GM19468 (cell line): Measurements from ENCODE around the gene TCHP.

Experiments used
- ATAC-seq: cut with Tn5 transposase; IDR thresholded peaks from one replicate; pipeline ENCODE4 v1.9.1; 2021; ENCODE audit warnings: mild to moderate bottlenecking, moderate library complexity, moderate number of reproducible peaks; ENCODE audit not compliant: unreplicated experiment; ENCODE audit errors: extremely low read depth

TCHP gene

DNA sequence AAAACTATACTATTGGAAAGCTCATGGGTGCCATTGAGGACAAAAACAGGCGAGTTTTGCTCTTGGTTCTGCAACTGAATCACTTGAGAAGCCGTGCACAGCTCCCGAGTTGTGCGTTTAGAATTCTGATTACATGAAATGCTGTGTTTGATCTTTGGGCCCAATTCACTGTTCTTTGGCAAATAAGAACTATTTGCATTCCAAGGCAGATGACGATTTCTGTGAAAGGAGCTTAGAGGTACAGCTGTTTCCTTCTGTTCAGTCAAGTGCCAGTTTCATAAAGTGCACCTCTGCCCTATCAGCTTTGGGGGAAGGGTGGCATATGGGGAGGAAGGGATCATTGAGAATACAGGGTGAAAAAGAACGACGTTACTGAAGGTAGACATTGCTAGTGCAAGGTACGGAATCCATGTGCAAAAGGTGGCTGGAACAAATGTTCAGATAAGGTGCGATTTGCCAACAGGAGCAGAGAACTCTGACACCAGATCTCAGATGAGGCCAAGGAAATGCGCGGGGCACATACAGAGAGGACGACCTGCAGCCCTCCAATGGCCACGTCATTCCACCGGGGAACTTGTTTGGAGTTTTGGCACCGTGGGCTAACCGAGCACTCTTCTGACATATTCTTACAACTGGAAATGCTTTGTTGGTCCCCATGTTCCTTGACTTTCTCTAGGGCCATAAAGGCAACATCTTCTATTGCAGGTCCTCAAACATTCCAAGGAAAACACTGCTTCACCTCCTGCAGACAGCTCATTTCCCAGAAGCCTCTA lies 30.1 kb downstream of the TCHP start:
- no peak for ATAC-seq

DNA sequence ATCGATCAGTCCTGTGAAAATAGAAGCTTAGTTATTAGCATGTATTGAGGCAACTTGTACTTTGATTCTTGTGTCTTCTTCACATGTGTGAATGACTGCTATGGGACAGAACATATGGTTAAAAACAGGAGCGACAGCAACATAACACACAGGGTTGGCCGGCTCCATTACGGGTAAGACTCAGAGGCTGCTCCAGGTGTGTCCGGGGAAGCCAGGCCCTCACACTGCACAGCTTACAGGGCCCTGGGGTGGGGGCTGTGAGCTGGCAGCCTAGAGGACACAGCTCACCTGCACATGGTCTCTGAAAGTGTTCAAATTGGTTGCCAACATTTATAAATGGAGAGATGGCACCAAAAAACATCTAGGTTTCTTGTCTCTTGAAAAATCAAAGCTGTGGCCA lies 31.1 kb downstream of the TCHP start:
- ATAC-seq: no peak

DNA sequence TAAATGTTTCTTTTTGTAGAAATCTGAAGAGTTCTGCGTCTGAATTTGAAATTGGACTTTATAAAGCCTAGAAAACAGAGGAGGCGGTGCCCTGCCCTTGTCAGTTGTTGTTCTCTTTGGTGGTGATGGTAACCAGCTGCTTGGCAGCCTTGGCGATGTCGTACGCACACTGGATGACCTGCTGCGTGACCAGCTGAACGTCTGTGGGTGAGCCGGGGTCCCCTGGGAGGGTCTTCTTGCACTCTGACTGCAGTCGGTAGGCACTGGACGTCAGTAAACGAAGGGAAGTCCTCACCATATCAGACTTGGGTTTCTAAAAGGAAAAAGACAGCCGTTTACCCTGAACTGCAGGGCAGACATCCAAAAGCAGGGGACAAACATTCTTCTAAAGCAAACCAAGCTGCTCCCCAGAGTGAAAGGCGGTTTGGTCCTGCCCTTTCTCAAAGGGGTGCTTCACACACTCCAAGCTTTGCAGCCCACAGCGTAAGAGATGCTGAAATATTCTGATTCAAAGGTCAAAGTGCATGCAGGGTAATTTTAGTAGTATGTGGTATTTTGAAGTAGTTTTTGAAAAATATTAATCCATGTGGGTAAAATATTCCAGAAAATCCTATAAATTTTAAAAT lies 32.9 kb downstream of the TCHP start:
- no peak for ATAC-seq

DNA sequence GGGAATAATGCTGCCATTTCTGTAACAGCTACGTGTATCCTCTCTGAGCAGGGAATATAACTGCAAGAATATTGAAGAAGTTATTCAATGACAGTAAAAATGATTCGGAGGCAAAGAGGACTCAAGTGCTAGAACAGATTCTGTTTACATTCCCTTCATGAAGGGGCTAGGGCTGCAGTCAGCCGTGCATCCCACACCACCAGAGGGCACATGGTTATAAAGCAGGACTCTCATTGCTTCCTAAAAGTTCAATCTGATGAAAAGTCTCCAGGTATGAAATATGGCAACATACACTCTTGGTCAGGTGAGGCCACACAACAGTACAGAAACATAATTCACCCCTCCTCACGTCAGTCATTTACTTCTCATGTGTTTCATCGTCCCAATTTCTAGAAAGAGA lies 34.0 kb downstream of the TCHP start:
- ATAC-seq: no peak

DNA sequence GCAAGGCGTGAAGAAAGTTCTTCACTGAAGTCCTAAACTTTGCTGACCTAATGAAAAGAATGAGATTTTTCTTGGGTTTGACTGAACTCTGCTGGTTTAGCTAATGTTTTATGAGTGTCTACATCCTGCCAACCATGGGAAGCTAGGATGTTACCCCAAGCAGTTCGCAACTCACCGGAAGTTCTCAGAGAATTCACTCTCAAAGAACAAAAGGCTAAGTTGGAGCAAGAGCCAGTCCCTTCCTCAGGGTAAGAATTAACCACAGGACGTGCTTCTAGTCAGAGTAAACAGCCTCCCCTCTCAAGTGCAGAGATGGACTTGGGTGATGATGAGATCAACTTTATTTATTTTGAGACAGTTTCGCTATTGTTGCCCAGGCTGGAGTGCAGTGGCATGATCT lies 37.3 kb downstream of the TCHP start:
- ATAC-seq: no peak

DNA sequence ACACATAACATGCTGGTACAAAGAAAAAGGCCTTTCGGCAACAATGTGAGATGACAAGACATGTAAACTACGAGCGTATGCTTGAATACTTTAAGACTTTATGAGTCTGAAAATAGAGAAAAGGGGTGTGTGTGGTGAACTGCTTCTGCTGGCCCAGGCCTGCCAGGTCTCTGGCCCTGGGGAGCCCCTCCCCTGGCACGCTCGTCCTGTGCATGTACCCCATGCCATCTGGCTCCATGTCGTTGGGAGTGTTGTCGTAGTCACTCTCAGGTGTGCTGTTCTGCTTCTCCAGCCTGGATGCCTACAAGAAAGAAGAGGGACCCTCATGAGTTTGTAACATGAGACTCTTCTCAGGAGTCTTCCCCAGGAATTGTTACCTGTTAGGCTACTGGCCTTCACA lies 38.9 kb downstream of the TCHP start:
- no peak for ATAC-seq

DNA sequence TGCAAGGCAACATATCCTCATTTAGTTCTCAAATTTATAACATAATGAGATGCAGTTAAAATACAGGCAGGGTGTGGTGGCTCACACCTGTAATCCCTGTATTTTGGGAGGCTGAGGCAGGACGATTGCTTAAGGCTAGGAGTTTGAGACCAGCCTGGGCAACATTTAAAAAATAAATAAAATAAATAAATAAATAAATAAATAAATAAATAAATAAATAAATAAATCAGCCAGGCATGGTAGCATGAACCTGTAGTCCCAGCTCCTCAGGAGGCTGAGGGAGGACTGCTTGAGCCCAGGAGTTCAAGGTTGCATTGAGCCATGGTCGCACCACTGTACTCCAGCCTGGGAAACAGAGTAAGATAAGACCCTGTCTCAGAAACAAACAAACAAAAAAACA lies 39.4 kb downstream of the TCHP start:
- no peak for ATAC-seq

DNA sequence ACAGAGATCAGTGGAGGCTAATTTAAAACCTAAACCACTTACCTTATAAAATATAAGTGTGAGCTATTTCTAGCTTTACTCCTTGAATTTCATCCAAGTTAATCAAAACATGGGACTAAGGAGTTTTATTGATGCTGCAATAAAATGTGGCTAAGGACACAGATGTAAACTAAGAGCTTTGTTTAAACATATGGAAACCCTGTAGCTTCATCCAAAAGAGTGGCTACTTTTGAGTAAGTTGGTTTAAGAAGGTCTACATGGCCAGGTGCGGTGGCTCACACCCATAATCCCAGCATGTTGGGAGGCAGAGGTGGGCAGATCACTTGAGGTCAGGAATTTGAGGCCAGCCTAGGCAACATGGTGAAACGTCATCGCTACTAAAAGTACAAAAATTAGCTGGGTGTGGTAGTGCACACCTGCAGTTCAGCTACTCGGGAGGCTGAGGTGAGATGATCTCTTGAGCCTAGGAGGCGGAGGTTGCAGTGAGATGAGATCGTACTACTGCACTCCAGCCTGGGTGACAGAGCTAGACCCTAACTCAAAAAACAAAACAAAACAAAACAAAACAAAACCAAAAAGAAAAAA lies 40.4 kb downstream of the TCHP start:
- ATAC-seq: no peak

DNA sequence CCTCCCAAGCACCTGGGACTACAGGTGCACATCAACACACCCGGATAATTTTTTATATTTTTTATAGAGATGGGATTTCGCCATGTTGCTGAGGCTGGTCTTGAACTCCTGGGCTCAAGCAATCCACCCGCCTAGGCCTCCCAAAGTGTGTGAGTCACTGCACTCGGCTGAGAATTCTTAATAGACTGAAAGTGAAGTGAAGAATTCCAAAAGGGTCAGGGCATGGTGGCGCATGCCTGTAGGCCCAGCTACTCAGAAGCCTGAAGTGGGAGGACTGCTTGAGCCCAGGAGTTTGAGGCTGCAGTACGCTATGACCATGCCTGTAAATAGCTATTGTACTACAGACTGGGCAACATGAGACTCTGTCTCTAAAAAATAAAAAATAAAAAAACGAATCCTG lies 43.7 kb downstream of the TCHP start:
- no peak for ATAC-seq

DNA sequence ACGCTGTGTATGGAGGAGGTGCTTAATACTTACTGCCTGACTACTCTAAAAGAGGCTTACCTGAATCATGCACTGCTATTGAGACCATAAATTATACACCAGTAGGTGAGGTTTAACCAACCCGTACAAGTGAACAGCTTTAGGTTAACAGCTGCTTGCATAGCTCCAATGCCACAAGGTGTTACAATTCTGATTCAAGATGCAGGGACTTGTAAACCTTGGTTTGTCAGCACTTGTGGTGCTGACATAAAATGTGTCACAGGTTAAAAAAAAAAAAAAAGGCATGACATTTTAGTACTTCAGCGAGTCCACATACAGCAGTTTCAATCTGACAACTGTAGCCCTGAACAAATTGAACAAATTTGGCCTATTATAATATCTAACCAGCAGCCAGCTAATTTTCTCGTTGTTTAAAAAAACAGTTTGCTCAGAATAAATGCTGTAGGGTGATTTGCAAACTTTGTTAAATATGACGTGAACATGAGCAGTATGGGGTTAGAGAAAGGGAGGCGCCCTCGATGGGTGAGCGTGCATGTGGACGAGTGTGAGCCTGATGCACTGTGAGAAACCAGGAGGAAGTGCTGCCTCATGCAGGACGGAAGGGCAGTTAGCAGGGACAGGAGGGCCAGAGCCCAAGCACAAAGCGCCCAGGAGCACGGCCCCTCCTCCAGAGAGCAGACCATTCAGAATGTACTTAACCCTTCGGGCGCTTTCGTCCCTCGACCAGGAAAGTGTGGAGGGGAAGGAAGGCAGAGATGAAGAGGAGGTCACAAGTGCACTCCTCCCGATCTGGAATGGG lies 44.7 kb downstream of the TCHP start:
- ATAC-seq: no peak

DNA sequence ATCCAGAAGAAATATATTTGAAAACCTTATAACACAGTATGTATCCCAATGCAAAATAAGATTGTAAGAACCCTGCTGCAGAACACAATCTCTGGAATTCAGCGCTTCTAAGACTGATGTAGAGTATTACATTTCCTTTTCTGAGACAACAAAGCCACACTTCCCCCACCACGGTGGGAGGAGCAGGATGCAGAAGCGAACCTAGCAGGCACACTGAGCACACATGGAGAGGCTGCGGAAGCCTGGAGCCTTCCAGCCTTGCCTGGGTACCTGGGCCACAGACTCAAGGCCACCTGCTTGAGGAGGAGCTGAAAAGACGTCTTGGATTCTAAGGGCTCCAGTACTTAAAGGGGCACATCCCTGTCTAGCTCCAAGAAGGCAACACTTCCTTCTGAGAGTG lies 46.4 kb downstream of the TCHP start:
- no peak for ATAC-seq

DNA sequence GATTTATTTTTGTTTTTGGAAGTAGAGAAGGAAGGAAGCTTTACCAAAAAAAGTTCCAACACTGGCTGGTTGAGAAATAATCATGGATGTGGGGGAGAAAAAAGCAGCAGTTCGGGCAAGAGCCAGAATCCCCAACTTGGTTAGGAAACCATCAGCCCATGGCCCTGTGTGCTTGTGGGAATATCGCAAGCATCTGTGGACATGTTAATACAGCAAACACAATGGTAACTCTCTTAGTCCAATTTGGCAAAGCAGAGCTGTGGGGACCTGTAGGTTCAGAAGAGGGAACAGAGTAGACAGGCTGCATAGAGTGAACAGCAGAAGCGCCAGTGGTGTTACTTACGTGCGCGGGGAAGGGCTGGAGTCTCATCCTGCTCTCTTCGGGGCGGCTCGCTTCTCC lies 46.8 kb downstream of the TCHP start:
- no peak for ATAC-seq

DNA sequence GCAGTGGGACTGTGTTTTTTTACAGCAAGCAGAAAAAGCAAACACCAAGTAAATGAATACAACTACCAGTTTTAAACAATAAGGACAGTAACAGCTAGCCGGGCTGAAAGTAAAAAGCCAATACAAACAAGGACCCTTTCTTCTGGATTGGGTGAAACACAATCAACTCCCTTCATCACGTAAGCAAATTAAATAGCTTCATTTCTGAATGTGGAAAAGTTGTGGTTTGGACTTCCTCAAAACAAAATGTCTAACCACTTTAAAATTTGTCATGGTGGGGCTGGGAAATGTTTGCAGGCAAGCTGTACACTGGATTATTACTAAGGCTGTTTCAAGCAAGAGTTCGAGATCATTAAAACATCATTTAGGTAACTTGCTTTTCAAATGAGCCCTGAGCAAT lies 47.4 kb downstream of the TCHP start:
- no peak for ATAC-seq

DNA sequence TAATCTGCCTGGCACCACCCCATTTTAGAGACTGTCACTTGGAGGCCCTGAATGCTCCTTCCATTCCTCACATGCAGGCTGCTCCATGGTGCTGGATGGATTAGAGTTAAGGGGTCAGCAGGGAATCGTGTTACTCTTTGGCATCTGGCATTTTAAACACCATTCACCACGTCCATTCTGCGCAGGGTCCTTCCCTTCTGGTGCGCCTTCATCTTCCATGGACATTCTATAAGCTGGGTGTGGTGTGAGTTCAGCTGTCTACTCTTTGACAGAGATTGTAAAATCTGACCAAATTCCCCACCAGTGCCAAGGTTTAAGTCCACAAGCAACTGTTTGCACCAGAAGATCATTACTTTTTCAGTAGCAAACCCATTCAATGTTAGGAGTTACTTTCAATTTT lies 48.3 kb downstream of the TCHP start:
- no peak for ATAC-seq

DNA sequence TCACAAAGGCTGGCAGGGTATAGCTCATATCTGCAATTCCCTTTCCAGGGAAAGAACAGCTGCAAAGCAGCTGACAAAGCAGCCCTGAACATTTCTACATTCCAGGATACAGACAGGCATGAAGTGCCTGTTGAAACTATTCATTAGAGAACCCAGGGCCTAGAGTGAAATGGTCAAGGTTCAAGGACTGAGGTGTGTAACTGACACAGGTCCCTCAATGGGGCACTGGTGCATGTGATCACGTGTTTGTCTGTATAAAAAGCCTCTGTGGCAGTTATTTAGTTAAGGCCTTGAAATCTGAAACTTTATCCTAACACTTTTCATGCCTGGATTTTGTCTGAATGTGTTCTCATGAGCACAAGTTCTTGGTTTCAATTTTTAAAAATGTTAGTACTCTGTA lies 49.0 kb downstream of the TCHP start:
- no peak for ATAC-seq

DNA sequence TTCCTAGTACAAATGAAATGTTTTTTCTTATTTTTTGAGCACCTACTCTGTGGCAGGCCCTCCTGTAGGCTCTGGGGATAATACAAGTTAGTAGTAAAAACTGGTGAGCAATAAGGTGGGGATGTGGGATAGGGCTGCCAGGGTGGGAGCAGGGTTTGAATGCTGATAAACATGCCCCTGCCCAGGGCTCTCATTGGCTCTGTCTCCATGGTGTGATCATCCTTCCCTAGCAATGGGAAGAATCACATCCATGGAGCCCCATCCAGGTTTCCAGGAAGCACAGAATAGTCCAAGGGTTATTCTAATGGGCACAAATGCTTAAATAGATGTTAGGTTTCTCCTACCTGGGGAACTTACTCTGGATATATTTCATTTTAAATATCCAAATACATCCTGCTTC lies 50.6 kb downstream of the TCHP start:
- no peak for ATAC-seq

DNA sequence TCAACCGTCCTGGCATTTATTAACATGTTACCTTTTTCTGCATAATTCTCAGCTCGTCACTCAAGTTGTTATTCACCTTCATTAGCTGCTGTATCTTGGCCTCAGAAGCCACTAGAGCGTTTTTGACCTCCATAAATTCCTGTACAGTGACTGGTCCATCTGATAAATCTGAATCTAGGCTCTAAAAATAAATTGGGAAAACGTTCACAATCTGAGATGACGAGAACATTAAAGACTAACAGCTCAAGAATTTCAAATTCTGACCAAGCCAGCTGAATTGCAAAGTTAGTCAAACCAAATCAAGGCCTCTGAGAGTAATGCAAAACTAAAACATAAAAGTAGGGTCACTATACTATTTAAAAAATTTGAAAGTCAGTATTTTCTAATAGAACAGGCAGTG lies 51.1 kb downstream of the TCHP start:
- no peak for ATAC-seq

DNA sequence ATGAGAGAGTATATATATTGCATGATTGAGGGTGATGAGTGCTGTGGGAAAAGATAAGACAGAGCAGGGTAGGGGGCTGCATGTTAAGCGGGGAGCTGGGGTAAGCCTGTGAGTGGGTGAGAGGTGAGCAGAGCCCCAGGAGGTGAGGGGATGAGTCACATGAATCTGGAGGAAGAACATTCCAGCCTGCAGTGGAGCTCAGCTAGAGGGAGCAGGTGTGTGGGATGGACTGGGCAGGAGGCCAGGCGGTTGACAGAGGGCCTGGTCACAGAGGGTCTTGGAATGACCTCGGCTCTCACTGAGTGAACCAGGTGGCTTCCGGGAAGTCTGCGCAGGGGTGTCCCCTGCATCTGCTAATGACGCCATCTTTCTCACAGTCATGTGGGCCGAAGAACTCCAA lies 51.7 kb downstream of the TCHP start:
- no peak for ATAC-seq

DNA sequence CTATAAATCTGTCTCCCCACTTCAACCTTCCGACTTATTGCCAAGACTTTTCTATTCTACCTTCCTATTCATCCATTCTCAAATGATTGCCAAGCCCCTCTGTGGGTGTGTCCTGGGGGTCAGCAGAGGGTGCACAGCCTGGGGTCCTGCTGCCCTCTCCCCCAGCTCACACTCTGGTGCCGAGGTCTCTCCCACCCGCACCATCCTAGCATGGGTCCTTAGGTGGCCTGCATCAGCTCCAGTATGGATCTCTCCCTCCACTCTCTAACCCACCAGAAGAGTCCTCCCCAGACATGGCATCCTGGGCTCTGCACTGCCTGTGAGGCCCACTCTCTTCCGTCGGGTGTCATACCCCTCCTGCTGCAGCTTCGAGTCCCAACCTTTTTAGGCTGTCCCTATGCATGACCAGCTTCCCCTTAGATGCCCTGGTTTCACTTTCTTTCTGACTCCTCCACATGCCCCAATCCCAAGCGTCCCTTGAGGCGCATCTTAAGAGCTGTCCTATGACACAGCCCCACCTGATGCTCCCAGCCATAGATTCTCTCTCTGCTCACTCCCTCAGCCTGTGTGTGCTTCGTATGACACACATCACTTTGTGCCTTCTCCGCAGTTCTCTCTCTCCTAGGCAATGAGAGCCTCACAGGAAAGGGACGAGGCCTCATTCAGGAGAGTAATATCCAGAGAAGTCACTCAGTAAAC lies 52.2 kb downstream of the TCHP start:
- no peak for ATAC-seq

DNA sequence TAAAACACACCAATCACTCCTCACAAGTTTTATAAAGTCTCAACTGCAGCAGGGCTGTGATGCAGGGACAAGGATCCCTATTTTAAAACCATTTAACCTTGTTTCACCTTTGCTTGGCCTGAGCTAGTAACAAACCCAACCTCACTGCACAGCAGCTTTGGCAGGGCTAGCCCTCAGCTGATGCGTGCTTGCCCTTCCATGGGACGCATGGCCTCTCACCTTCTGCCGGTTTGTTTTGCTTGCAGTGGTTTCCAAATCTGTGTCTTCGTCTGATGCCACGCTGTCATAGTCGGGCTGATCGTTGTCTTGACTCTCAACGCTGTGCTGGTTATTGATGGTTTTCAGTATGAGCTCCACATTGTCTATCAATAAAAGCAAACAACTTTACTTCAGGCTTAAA lies 52.8 kb downstream of the TCHP start:
- no peak for ATAC-seq
